ENCODE data around the gene TPSG1. TPM values are rescaled to one million over a fixed set of nuclear protein-coding genes. Genes with fewer than 3 reads are reported as not detected.
"Not testable (repeated sequence)": the region's sequence is repeated elsewhere in the genome, so short reads cannot be mapped to it uniquely, and the experiment has no call there.

Gene TPSG1
- total RNA-seq, 2 experiments from 2014 or later: not detected

DNA sequence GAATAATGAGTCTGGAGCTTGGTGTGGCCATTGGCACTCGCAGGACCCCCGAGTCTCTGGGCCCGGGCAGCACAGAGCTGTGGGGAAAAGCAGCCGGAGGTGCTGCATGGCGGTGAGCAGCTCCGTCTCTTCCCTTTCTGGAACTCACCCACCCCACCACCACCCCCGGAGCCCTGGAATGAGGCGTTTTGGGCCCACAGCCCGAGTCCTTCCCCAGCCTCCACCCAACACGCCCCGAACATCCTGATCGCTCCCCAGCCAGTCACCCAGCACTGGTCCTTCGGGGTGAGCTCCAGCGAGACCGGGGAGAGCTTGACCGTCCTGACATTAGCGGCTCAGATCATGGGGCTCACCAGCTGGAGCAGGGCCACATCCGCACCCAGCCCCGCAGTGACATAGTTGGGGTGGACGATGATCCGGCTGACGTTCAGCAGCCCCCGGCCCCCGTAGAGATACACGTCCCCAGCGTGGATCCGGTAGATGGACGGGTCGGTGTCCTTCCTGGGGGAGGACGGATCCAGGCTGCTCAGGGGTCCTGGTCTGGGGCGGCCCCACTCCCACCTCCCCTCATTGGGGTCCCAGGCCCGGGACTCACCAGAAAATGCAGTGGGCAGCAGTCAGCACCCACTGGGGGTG is 37.3 kb upstream of the TPSG1 start:
- CTCF ChIA-PET: no interaction called here
- H3K27ac Mint-ChIP-seq: no peak overlapping the region
- intact Hi-C loops (cut with micrococcal nuclease): no loop called here
- peaks cover 21% of the 10 kb centered on the region for H3K27me3 Mint-ChIP-seq
- no peak for DNase-seq
- no peaks in the 10 kb centered on the region for H3K36me3 Mint-ChIP-seq
- no peak overlapping the region for H3K4me3 Mint-ChIP-seq
- POLR2A ChIA-PET: no interaction called here
- peaks cover 9% of the 10 kb centered on the region for H3K9me3 Mint-ChIP-seq
- H3K4me1 Mint-ChIP-seq (ENCODE audit: low read depth): peaks cover 5% of the 10 kb centered on the region

DNA sequence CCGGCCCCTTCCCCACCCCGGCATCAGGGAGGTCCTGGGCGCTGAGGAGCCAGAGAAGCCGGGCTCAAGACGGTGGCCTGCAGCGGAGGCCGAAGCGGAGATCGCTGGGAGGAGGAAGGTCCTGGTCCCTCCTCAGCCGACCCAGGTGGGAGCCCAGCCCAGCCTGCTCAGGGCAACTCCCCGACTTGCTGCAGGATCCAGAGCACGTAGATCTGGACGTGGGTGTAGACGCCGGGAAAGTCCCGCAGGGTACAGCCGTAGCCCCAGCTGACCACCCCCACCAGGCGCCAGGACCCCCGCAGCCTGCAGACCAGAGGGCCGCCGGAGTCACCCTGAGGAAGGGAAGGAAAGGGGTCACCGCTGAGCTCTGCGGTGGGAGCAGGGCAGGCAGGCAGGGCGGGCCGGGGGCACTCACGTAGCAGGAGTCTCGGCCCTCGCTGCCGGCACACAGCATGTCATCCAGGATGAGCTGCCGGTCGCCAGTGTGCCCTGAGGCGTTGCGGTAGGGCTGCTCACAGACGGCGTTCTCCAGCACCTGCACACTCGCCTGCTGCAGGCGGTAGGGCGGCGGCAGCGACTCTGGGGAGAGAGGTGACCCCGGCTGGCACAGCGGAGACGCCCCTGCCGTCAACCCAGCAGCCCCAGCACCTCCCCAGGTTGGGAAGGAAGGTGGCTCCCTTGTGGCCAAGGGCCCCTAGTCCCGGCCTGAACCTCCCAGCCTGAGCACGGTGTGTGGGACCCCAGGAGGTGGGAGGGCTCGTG is 36.2 kb upstream of the TPSG1 start:
- CTCF ChIA-PET: no interaction called here
- no peak overlapping the region for H3K4me3 Mint-ChIP-seq
- peaks cover 9% of the 10 kb centered on the region for H3K9me3 Mint-ChIP-seq
- intact Hi-C loops (cut with micrococcal nuclease): no loop called here
- no peak overlapping the region for H3K27ac Mint-ChIP-seq
- no peaks in the 10 kb centered on the region for H3K36me3 Mint-ChIP-seq
- peaks cover 24% of the 10 kb centered on the region for H3K27me3 Mint-ChIP-seq
- H3K4me1 Mint-ChIP-seq (ENCODE audit: low read depth): peaks cover 5% of the 10 kb centered on the region
- DNase-seq: no peak
- POLR2A ChIA-PET: no interaction called here

DNA sequence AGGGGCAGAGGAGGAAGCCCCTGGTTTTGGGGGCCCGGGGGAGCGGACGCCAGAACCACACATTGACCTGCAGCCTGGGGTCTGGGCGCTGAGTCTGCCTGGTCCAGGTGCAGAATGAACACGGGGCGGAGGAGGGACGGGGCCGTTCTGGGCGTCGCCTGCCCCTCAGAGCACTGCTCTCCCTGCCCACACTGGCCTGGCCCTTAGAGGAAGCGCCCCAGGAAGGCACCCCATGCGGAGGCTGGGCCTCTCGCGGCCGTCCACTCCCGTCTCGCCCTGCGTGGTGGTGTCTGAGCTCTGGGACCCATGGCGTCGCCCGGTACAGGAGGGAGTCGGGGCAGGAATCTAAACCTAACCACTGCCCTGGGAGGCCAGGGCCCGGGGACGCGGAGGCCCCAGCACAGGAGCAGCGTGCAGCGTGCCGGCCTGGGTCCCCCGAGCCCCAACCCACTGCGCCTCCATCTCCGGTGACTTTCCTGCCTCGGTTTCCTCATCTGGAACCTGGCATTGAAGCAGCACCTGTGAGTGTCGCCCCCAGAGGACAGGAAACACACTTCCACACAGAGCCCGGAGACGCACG is 35.1 kb upstream of the TPSG1 start:
- H3K9me3 Mint-ChIP-seq: peaks cover 9% of the 10 kb centered on the region
- no peak for DNase-seq
- no peak overlapping the region for H3K27ac Mint-ChIP-seq
- peaks cover 5% of the 10 kb centered on the region for H3K4me1 Mint-ChIP-seq (ENCODE audit: low read depth)
- H3K27me3 Mint-ChIP-seq: peaks cover 24% of the 10 kb centered on the region
- intact Hi-C loops (cut with micrococcal nuclease): no loop called here
- ChIA-PET CTCF (no interaction called here), POLR2A (no interaction called here)
- no peaks in the 10 kb centered on the region for H3K36me3 Mint-ChIP-seq
- no peak overlapping the region for H3K4me3 Mint-ChIP-seq

DNA sequence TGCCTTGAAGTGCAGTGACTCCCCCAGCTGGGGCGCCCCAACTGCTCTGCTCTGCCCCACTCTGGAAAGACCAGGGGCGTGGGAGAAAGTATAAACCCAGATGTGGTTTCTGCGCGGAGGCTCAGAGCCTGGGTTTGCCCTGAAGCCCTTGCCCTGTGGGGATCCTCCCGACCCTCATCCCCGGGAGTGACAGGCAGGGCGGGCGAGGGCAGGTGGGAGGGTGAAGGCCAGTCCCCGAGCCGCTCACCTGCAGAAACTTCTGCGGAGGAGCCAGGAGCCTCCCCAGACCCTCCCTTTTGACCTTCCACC is 34.6 kb upstream of the TPSG1 start:
- intact Hi-C loops (cut with micrococcal nuclease): no loop called here
- Mint-ChIP-seq H3K4me3 (no peak overlapping the region), H3K4me1 (ENCODE audit: low read depth) (peaks cover 5% of the 10 kb centered on the region), H3K27ac (no peak overlapping the region), H3K9me3 (peaks cover 6% of the 10 kb centered on the region), H3K36me3 (no peaks in the 10 kb centered on the region), H3K27me3 (peaks cover 24% of the 10 kb centered on the region)
- ChIA-PET CTCF (no interaction called here), POLR2A (no interaction called here)
- DNase-seq: no peak

DNA sequence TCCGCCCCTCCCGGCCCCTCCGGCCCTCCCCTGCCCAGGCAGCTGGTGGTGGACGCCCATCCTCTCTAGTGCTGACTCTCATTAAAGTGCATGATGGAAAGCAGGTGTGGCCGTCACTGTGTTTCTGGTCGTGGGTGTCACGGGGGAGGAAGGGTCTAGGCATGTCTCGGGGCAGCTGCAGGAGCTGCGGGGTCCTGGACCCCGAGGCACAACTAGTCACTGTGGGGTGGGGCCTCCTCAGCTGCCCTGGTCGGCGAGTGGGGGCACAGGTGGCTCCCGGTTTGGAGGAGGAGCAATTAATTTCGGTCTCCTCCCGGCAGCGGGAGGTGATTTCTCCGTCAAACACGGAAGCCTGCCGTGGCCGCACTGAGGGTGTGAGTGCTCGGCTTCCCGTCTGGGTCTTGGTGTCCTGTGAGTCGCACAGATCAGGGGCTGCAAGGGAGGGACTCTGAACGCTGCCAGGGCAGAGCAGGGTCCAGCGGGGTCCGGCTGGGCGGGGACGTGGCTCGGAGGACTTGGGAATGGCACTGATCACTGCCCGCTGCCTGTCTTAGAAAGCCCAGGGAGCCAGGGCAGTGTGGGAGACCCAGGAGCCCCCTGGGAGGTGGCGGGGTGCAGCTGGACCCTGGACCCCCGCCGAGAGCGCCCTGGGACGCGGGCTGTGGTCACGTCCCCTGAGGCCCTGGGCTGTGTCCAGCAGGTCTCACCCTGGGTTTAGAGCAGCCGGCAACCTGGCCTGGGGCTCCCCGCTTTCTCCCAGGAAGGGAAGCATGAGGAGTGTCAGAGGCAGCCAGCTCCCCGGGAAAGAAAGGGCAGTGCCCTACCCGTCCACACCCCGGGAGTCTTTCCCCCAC is 34.1 kb upstream of the TPSG1 start:
- Mint-ChIP-seq H3K36me3 (no peaks in the 10 kb centered on the region), H3K27ac (no peak overlapping the region), H3K9me3 (peaks cover under 1% of the 10 kb centered on the region), H3K27me3 (peaks cover 24% of the 10 kb centered on the region), H3K4me3 (no peak overlapping the region), H3K4me1 (ENCODE audit: low read depth) (peaks cover 5% of the 10 kb centered on the region)
- ChIA-PET CTCF (no interaction called here), POLR2A (no interaction called here)
- intact Hi-C loops (cut with micrococcal nuclease): no loop called here
- DNase-seq: no peak

DNA sequence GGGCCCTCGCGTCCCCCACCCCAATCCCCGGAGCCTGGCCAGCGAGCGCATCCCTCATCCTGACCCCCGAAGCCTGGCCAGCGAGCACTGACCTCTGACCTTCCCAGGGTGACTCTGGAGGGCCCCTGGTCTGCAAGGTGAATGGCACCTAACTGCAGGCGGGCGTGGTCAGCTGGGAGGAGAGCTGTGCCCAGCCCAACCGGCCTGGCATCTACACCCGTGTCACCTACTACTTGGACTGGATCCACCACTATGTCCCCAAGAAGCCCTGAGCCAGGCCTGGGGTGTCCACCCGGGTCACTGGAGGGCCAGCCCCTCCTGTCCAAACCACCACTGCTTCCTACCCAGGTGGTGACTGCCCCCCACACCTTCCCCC is 33.1 kb upstream of the TPSG1 start:
- H3K4me3 Mint-ChIP-seq: no peak overlapping the region
- CTCF ChIA-PET: no interaction called here
- intact Hi-C loops (cut with micrococcal nuclease): no loop called here
- H3K4me1 Mint-ChIP-seq (ENCODE audit: low read depth): peaks cover 5% of the 10 kb centered on the region
- POLR2A ChIA-PET: no interaction called here
- H3K27me3 Mint-ChIP-seq: peaks cover 24% of the 10 kb centered on the region
- H3K36me3 Mint-ChIP-seq: no peaks in the 10 kb centered on the region
- no peaks in the 10 kb centered on the region for H3K9me3 Mint-ChIP-seq
- no peak for DNase-seq
- H3K27ac Mint-ChIP-seq: no peak overlapping the region

DNA sequence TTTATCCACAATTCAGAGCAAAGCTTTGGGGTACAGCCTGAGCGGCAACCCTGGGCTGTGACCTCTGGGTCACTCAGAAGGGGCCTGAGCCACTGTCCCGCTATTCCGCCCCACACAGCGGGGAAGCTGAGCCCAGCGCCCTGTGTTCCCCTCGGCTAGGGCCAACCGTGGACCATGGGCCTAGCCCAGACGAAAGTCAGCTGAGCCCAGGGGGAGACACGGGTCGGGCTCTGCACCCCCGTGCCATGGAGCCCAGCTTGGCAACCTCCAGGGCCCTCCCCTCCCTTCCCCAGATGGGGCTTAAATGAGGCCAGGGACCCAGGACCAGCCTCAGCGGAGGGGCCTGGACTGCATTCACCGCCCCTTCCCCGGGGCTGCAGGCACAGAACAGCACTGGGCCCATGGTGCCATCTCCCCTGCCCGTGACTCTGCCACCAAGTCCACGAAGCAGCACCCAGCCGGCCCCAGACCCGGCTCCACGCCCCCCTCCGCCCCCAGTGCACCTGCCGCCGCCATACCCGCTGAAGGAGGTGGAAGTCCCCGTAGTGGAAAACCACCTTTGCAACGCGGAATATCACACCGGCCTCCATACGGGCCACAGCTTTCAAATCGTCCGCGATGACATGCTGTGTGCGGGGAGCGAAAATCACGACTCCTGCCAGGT is 32.6 kb upstream of the TPSG1 start:
- H3K4me1 Mint-ChIP-seq (ENCODE audit: low read depth): peaks cover 5% of the 10 kb centered on the region
- H3K4me3 Mint-ChIP-seq: no peak overlapping the region
- no peaks in the 10 kb centered on the region for H3K36me3 Mint-ChIP-seq
- H3K27me3 Mint-ChIP-seq: peaks cover 24% of the 10 kb centered on the region
- H3K27ac Mint-ChIP-seq: no peak overlapping the region
- DNase-seq: no peak
- POLR2A ChIA-PET: no interaction called here
- CTCF ChIA-PET: no interaction called here
- intact Hi-C loops (cut with micrococcal nuclease): no loop called here
- H3K9me3 Mint-ChIP-seq: no peaks in the 10 kb centered on the region

DNA sequence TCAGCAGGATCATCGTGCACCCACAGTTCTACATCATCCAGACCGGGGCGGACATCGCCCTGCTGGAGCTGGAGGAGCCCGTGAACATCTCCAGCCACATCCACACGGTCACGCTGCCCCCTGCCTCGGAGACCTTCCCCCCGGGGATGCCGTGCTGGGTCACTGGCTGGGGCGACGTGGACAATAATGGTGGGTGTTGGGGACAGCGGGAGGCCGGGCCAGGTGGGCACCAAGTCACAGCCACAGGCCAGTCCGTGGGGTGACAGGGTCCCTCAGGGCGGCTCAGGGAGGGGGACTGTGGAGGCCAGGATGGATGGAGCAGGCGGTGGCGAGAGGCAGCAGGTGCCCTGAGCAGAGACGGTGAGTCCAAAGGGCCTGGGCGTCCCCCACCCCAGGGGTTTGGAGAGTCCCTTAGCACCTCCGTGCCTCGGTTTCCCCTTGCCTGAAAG is 31.8 kb upstream of the TPSG1 start:
- peaks cover 5% of the 10 kb centered on the region for H3K4me1 Mint-ChIP-seq (ENCODE audit: low read depth)
- H3K27me3 Mint-ChIP-seq: peaks cover 18% of the 10 kb centered on the region
- CTCF ChIA-PET: no interaction called here
- H3K27ac Mint-ChIP-seq: no peak overlapping the region
- H3K9me3 Mint-ChIP-seq: no peaks in the 10 kb centered on the region
- no peak for DNase-seq
- no peaks in the 10 kb centered on the region for H3K36me3 Mint-ChIP-seq
- intact Hi-C loops (cut with micrococcal nuclease): no loop called here
- POLR2A ChIA-PET: no interaction called here
- no peak overlapping the region for H3K4me3 Mint-ChIP-seq

DNA sequence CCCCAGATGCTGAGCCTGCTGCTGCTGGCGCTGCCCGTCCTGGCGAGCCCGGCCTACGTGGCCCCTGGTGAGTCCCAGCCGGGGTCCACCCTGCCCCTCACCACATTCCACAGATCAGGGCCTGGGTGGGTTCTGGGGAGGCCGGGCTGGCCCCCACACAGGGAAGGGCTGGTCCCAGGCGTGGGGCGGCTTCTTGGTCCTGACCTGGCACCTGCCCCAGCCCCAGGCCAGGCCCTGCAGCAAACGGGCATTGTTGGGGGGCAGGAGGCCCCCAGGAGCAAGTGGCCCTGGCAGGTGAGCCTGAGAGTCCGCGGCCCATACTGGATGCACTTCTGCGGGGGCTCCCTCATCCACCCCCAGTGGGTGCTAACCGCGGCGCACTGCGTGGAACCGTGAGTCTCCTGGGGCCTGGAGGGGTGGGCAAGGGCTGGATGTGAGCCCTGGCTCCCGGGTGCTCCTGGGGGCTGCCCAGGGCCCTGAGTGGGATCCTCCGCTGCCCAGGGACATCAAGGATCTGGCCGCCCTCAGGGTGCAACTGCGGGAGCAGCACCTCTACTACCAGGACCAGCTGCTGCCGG is 31.3 kb upstream of the TPSG1 start:
- H3K27me3 Mint-ChIP-seq: peaks cover 18% of the 10 kb centered on the region
- H3K9me3 Mint-ChIP-seq; intact Hi-C loops (cut with micrococcal nuclease); CTCF ChIA-PET; POLR2A ChIA-PET; H3K27ac Mint-ChIP-seq; H3K36me3 Mint-ChIP-seq; H3K4me1 Mint-ChIP-seq (ENCODE audit: low read depth); H3K4me3 Mint-ChIP-seq; DNase-seq: not testable (repeated sequence)

DNA sequence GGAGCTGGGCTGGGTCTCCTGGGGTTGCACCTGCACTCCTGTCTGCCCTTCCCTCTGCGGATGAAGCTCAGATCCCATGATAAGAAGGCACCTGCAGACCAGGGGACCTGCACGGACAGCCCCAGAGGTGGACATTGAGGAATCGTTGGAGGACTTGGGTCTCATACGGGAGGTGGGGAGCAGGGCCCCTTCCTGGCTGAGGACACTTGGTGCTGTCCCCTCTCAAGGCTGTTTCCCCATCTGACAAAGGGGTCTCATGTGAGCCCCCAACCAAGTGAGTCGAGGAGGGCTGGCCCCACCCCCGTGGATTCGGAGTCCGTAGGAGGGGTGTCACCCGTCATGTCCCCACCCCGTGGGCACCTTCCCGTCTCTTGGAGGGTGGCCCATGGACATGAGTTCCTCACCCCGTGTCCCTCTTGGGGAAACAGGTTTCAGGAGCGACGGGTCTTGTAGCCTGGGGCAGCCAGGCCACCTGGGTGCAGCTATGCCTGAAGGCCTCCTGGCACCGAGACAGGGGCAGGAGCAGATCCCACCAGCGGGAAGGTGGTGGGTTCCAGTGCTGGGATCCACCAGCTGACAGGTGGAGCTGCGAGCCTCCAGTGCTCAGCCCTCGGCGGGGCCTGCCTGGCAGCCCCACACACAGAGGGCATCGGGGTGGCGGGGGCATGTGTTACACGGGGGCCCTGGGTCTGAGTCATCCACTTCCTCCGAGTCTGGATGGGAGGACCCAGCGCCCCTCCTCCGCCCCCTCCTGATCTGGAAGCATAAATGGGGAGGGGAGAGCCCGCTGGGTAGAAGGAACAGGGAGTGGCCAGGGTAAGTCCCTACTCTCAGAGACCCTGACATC is 30.4 kb upstream of the TPSG1 start, which contains the start of gene TPSD1:
Gene TPSD1 (plus strand): TSS at position 794 of the 847 bp plus-strand sequence. CDS start 212 bp downstream, outside the sequence.
- intact Hi-C loops (cut with micrococcal nuclease); H3K9me3 Mint-ChIP-seq; POLR2A ChIA-PET; H3K27ac Mint-ChIP-seq; DNase-seq; H3K4me1 Mint-ChIP-seq (ENCODE audit: low read depth); CTCF ChIA-PET; H3K4me3 Mint-ChIP-seq; H3K36me3 Mint-ChIP-seq: not testable (repeated sequence)
- peaks cover 12% of the 10 kb centered on the region for H3K27me3 Mint-ChIP-seq

DNA sequence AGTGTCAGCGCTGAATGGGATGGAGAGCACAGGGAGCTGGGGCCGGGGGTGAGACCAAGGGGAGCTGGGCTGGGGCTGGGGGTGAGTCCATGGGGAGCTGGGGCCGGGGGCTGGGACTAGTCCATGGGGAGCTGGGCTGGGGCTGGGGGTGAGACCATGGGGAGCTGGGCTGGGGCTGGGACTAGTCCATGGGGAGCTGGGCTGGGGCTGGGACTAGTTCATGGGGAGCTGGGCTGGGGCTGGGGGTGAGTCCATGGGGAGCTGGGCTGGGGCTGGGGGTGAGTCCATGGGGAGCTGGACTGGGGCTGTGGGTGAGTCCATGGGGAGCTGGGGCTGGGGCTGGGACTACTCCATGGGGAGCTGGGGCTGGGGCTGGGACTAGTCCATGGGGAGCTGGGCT is 29.8 kb upstream of the TPSG1 start:
- H3K4me3 Mint-ChIP-seq; H3K36me3 Mint-ChIP-seq; DNase-seq; H3K27me3 Mint-ChIP-seq; H3K4me1 Mint-ChIP-seq (ENCODE audit: low read depth); POLR2A ChIA-PET; H3K27ac Mint-ChIP-seq; CTCF ChIA-PET; H3K9me3 Mint-ChIP-seq; intact Hi-C loops (cut with micrococcal nuclease): not testable (repeated sequence)
